Mesenchymal stem cell (in vitro differentiated cells and primary cell): Measurements from ENCODE around the gene PRKG1.
"Not testable (repeated sequence)": the region's sequence is repeated elsewhere in the genome, so short reads cannot be mapped to it uniquely, and the experiment has no call there.

Experiments
- DNase-seq: peaks from one replicate; pipeline ENCODE4 v3.0.0-alpha.2; 2013
- H2AFZ ChIP-seq: one replicate; pipeline ENCODE4 v1.6.1; 2013; ENCODE audit warnings: low read depth, mild to moderate bottlenecking, control low read depth, inconsistent platforms, low read length, moderate library complexity
- H2AK5ac ChIP-seq: 2 replicates; pipeline ENCODE4 v1.6.1; 2013; ENCODE audit warnings: low read length, moderate library complexity, mild to moderate bottlenecking, inconsistent platforms; ENCODE audit not compliant: severe bottlenecking
- H2BK120ac ChIP-seq: one replicate; pipeline ENCODE4 v1.6.1; 2013; ENCODE audit warnings: low read depth, mild to moderate bottlenecking, inconsistent platforms, low read length, moderate library complexity
- H2BK12ac ChIP-seq, 2 experiments: one replicate each; pipeline ENCODE4 v1.6.1; 2013; ENCODE audit warnings: inconsistent platforms in 2 of 2, low read length in 2 of 2, mild to moderate bottlenecking in 2 of 2, moderate library complexity in 2 of 2, control low read depth in 1 of 2
- H2BK15ac ChIP-seq: one replicate; pipeline ENCODE4 v1.6.1; 2013; ENCODE audit warnings: mild to moderate bottlenecking, low read depth, inconsistent platforms; ENCODE audit not compliant: poor library complexity, severe bottlenecking
- H2BK5ac ChIP-seq: 2 replicates; pipeline ENCODE4 v1.6.1; 2013; ENCODE audit warnings: low read depth, mild to moderate bottlenecking, low read length, control low read depth, inconsistent platforms; ENCODE audit not compliant: poor library complexity, severe bottlenecking
- H3K14ac ChIP-seq, 2 experiments: one replicate each; pipeline ENCODE4 v1.6.1; 2013; ENCODE audit warnings: inconsistent platforms in 2 of 2, low read length in 2 of 2, control low read depth in 1 of 2, mild to moderate bottlenecking in 1 of 2, moderate library complexity in 1 of 2
- H3K18ac ChIP-seq, 2 experiments: one replicate each; pipeline ENCODE4 v1.6.1; 2013; ENCODE audit warnings: inconsistent platforms in 2 of 2, low read length in 2 of 2, control low read depth in 1 of 2, low read depth in 1 of 2, mild to moderate bottlenecking in 1 of 2
- H3K23ac ChIP-seq, 2 experiments: one replicate each; pipeline ENCODE4 v1.6.1; 2013; ENCODE audit warnings: inconsistent platforms in 2 of 2, low read length in 2 of 2, mild to moderate bottlenecking in 2 of 2, moderate library complexity in 2 of 2, control low read depth in 1 of 2
- H3K27ac ChIP-seq: 2 replicates; pipeline ENCODE4 v1.5.1; 2013; ENCODE audit warnings: mild to moderate bottlenecking, moderate library complexity, low read length, control low read depth, inconsistent platforms; ENCODE audit not compliant: poor library complexity, severe bottlenecking
- H3K27me3 ChIP-seq, 2 experiments: 2 replicates each; pipeline versions ENCODE4 v1.6.1 to v1.7.0; 2013; ENCODE audit warnings: low read length in 2 of 2, mild to moderate bottlenecking in 2 of 2, moderate library complexity in 2 of 2, control low read depth in 1 of 2, inconsistent platforms in 1 of 2; ENCODE audit not compliant: control insufficient read depth in 1 of 2, insufficient read depth in 1 of 2
- H3K36me3 ChIP-seq, 2 experiments: 2 replicates each; pipeline versions ENCODE4 v1.6.1 to v1.7.0; 2013; ENCODE audit warnings: low read length in 2 of 2, control low read depth in 1 of 2, inconsistent platforms in 1 of 2, low read depth in 1 of 2, mild to moderate bottlenecking in 1 of 2; ENCODE audit not compliant: insufficient read depth in 2 of 2, control insufficient read depth in 1 of 2
- H3K4ac ChIP-seq, 2 experiments: one replicate each; pipeline ENCODE4 v1.6.1; 2013; ENCODE audit warnings: inconsistent platforms in 2 of 2, low read length in 2 of 2, mild to moderate bottlenecking in 2 of 2, moderate library complexity in 2 of 2, control low read depth in 1 of 2, low read depth in 1 of 2
- H3K4me1 ChIP-seq: 2 replicates; pipeline ENCODE4 v1.6.1; 2013; ENCODE audit warnings: low read depth, low read length, control low read depth; ENCODE audit not compliant: control insufficient read depth, insufficient read depth
- H3K4me2 ChIP-seq: 2 replicates; pipeline ENCODE4 v1.6.1; 2013; ENCODE audit warnings: low read length, mild to moderate bottlenecking, inconsistent platforms; ENCODE audit not compliant: poor library complexity, severe bottlenecking
- H3K4me3 ChIP-seq, 2 experiments: 2 replicates each; pipeline versions ENCODE4 v1.5.1 to v1.7.0; 2013; ENCODE audit warnings: low read length in 2 of 2, mild to moderate bottlenecking in 2 of 2, control low read depth in 1 of 2, low read depth in 1 of 2; ENCODE audit not compliant: insufficient read depth in 1 of 2
- H3K79me1 ChIP-seq: replicated peaks from 2 replicates; pipeline ENCODE4 v1.6.1; 2013; ENCODE audit warnings: mild to moderate bottlenecking, control low read depth, low read length, inconsistent platforms; ENCODE audit not compliant: poor library complexity, severe bottlenecking
- H3K9ac ChIP-seq: 2 replicates; pipeline ENCODE4 v1.7.0; 2013; ENCODE audit warnings: mild to moderate bottlenecking, low read length, moderate library complexity
- H3K9me3 ChIP-seq: 2 replicates; pipeline ENCODE4 v1.7.0; 2013; ENCODE audit warnings: mild to moderate bottlenecking, low read length; ENCODE audit not compliant: control insufficient read depth
- H4K8ac ChIP-seq: one replicate; pipeline ENCODE4 v1.6.1; 2013; ENCODE audit warnings: inconsistent platforms, mild to moderate bottlenecking, low read length, moderate library complexity
- H4K91ac ChIP-seq: one replicate; pipeline ENCODE4 v1.6.1; 2013; ENCODE audit warnings: mild to moderate bottlenecking, low read length, inconsistent platforms
- WGBS: methylation state at CpG from one replicate; pipeline ENCODE4 v1.1.7; 2013; ENCODE audit warnings: mixed read lengths; 5-methylcytosine and 5-hydroxymethylcytosine counted together

PRKG1 gene

GRCh38 chr10:51260376-51260775 is 186.1 kb downstream of the PRKG1 start:
- Histone ChIP-seq H3K4me2 (no peak overlapping the region), H4K91ac (no peak overlapping the region), H3K9ac (peak overlapping the region; percentile 48), H4K8ac (no peak overlapping the region), H2BK12ac (no peak overlapping the region), H3K79me1 (no peaks in the 10 kb centered on the region), H3K27me3 (no peaks in the 10 kb centered on the region), H3K18ac (no peak overlapping the region), H3K14ac (no peak overlapping the region), H3K27ac (no peak overlapping the region), H3K4me3 (no peak overlapping the region), H2BK5ac (no peak overlapping the region), H3K36me3 (no peaks in the 10 kb centered on the region), H3K9me3 (no peaks in the 10 kb centered on the region), H3K4me1 (no peaks in the 10 kb centered on the region), H2BK120ac (no peak overlapping the region), H3K4ac (no peak overlapping the region), H3K23ac (no peak overlapping the region), H2AFZ (no peak overlapping the region), H2AK5ac (no peak overlapping the region), H2BK15ac (no peak overlapping the region)
- WGBS, result 100% methylated on average over 1 of the region's 2 CpGs
- DNase-seq, result no peak

GRCh38 chr10:51266496-51266895 is 192.2 kb downstream of the PRKG1 start:
- Histone ChIP-seq H2AFZ (no peak overlapping the region), H3K23ac (no peak overlapping the region)

DNA sequence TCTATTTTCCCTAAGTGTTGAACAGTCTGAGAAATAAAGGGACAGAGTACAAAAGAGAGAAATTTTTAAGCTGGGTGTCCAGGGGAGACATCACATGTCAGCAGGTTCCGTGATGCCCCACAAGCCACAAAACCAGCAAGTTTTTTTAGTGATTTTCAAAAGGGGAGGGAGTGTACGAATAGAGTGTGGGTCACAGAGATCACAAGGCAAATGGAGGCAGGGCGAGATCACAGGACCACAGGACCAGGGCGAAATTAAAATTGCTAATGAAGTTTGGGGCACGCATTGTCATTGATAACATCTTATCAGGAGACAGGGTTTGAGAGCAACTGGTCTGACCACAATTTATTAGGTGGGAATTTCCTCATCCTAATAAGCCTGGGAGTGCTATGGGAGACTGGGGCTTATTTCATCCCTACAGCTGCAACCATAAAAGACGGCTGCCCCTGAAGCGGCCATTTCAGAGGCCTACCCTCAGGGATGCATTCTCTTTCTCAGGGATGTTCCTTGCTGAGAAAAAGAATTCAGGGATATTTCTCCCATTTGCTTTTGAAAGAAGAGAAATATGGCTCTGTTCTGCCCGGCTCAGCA is 193.8 kb downstream of the PRKG1 start:
- not testable (repeated sequence) for H3K27me3 ChIP-seq, H3K9me3 ChIP-seq, H2BK15ac ChIP-seq, H3K23ac ChIP-seq, H3K4ac ChIP-seq, H2BK5ac ChIP-seq, H2AK5ac ChIP-seq, H4K8ac ChIP-seq, H2BK120ac ChIP-seq, H3K36me3 ChIP-seq, H3K9ac ChIP-seq, H3K18ac ChIP-seq, H3K79me1 ChIP-seq, H3K4me3 ChIP-seq, H3K14ac ChIP-seq, H2BK12ac ChIP-seq, DNase-seq, H3K4me1 ChIP-seq, H3K27ac ChIP-seq, H2AFZ ChIP-seq, H4K91ac ChIP-seq, H3K4me2 ChIP-seq
- WGBS, result 94% methylated on average over 8 of the region's 8 CpGs

More at GRCh38 chr10:51266496-51266895, 192.2 kb downstream of the PRKG1 start:
- Histone ChIP-seq H3K14ac (no peak overlapping the region), H3K4me2 (no peak overlapping the region), H2BK120ac (no peak overlapping the region), H2BK12ac (no peak overlapping the region), H4K8ac (no peak overlapping the region), H2BK5ac (no peak overlapping the region), H3K18ac (no peak overlapping the region), H3K4me3 (no peak overlapping the region), H2BK15ac (no peak overlapping the region), H3K4ac (no peak overlapping the region), H2AK5ac (no peak overlapping the region), H3K79me1 (no peaks in the 10 kb centered on the region), H3K27me3 (no peaks in the 10 kb centered on the region), H3K9ac (no peak overlapping the region), H3K9me3 (no peaks in the 10 kb centered on the region), H3K36me3 (no peaks in the 10 kb centered on the region), H4K91ac (no peak overlapping the region), H3K27ac (no peak overlapping the region), H3K4me1 (no peaks in the 10 kb centered on the region)
- no peak for DNase-seq
- WGBS, result 100% methylated on average over 2 of the region's 3 CpGs

DNA sequence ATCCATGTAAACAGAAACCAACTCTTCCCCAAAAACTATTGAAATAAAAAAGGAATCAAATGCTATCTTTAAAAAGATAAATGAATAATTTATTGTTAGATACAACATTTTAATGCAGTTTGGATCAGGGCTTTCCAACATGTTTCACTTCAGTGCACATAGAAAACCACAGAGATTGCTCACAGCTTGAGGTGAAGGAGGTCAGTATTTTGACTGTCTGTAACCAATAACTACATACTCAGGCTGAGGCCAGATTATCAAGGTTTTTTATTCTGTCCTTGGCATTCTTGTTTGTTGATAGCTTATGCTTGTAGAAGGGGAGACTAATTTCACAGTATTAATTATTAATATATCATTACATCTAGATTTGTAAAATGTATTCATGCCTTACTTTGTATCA is 195.5 kb downstream of the PRKG1 start:
- H2AFZ ChIP-seq, result no peak overlapping the region
- H3K36me3 ChIP-seq, result no peaks in the 10 kb centered on the region
- H2BK120ac ChIP-seq, result no peak overlapping the region
- no peak overlapping the region for H3K4me2 ChIP-seq
- H3K14ac ChIP-seq, result no peak overlapping the region
- H3K23ac ChIP-seq, result no peak overlapping the region
- H2BK5ac ChIP-seq, result no peak overlapping the region
- H3K4me3 ChIP-seq, result peak overlapping the region in 1 of 2 experiments; percentile 10
- H3K4me1 ChIP-seq, result no peaks in the 10 kb centered on the region
- H3K4ac ChIP-seq, result no peak overlapping the region
- peak overlapping the region; percentile 47 for H3K9ac ChIP-seq
- DNase-seq, result no peak
- H3K27me3 ChIP-seq, result no peaks in the 10 kb centered on the region
- no peak overlapping the region for H2BK12ac ChIP-seq
- no peak overlapping the region for H3K18ac ChIP-seq
- no peaks in the 10 kb centered on the region for H3K79me1 ChIP-seq
- H3K9me3 ChIP-seq, result no peaks in the 10 kb centered on the region
- no peak overlapping the region for H2BK15ac ChIP-seq
- H2AK5ac ChIP-seq, result no peak overlapping the region
- no peak overlapping the region for H4K91ac ChIP-seq
- H3K27ac ChIP-seq, result no peak overlapping the region
- no peak overlapping the region for H4K8ac ChIP-seq
